OCI-LY3 (cell line): ENCODE results near the gene MT1G.

ENCODE experiments used
- EZH2phosphoT487 ChIP-seq: fragments of 200-600 bp; shearing (Covaris generic); IDR thresholded peaks from 2 replicates; pipeline ENCODE4 v1.6.1; 2018; ENCODE audit warnings: antibody characterized with exemption, mixed run types, low read depth
- TF ChIP-seq, protein P1 (sequence below): fragments of 200-600, 300-600 bp; sonication (generic); IDR thresholded peaks from 2 replicates; pipeline ENCODE4 v1.5.1; 2014; ENCODE audit warnings: antibody characterized with exemption, low read length, low read depth

DNA sequence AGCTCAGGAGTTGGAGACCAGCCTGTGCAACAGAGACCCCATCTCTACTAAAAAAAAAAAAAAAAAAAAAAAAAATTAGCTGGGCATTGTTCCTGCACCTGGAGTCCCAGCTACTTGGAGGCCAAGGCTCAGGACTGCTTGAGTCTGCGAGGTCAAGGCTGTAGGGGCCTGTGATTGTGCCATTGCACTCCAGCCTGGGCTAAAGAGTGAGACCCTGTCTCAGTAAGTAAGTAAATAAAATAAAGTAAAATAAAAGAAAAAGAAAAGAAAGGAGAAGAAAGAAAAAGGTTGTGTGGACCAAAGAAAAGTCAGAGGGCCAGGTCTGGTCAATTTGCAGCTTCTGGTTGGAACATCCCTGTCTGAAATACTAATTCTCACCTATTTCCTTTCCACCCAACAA is 32.8 kb upstream of the MT1G start:
- TF ChIP-seq, protein P1, sequence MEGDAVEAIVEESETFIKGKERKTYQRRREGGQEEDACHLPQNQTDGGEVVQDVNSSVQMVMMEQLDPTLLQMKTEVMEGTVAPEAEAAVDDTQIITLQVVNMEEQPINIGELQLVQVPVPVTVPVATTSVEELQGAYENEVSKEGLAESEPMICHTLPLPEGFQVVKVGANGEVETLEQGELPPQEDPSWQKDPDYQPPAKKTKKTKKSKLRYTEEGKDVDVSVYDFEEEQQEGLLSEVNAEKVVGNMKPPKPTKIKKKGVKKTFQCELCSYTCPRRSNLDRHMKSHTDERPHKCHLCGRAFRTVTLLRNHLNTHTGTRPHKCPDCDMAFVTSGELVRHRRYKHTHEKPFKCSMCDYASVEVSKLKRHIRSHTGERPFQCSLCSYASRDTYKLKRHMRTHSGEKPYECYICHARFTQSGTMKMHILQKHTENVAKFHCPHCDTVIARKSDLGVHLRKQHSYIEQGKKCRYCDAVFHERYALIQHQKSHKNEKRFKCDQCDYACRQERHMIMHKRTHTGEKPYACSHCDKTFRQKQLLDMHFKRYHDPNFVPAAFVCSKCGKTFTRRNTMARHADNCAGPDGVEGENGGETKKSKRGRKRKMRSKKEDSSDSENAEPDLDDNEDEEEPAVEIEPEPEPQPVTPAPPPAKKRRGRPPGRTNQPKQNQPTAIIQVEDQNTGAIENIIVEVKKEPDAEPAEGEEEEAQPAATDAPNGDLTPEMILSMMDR, result no peak
- TF ChIP-seq EZH2phosphoT487, result no peak
